HuH-7.5 (cell line): Measurements from ENCODE around the gene FOXN4.
A peak's percentile ranks its signal among the peaks of the same experiment; 100 is the strongest.
"Not testable (repeated sequence)": the region's sequence is repeated elsewhere in the genome, so short reads cannot be mapped to it uniquely, and the experiment has no call there.

ENCODE experiments used
- DNase-seq: peaks from one replicate; pipeline ENCODE4 v3.0.0; 2011; ENCODE audit warnings: low spot score

FOXN4 gene, protein sequence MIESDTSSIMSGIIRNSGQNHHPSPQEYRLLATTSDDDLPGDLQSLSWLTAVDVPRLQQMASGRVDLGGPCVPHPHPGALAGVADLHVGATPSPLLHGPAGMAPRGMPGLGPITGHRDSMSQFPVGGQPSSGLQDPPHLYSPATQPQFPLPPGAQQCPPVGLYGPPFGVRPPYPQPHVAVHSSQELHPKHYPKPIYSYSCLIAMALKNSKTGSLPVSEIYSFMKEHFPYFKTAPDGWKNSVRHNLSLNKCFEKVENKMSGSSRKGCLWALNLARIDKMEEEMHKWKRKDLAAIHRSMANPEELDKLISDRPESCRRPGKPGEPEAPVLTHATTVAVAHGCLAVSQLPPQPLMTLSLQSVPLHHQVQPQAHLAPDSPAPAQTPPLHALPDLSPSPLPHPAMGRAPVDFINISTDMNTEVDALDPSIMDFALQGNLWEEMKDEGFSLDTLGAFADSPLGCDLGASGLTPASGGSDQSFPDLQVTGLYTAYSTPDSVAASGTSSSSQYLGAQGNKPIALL

DNA sequence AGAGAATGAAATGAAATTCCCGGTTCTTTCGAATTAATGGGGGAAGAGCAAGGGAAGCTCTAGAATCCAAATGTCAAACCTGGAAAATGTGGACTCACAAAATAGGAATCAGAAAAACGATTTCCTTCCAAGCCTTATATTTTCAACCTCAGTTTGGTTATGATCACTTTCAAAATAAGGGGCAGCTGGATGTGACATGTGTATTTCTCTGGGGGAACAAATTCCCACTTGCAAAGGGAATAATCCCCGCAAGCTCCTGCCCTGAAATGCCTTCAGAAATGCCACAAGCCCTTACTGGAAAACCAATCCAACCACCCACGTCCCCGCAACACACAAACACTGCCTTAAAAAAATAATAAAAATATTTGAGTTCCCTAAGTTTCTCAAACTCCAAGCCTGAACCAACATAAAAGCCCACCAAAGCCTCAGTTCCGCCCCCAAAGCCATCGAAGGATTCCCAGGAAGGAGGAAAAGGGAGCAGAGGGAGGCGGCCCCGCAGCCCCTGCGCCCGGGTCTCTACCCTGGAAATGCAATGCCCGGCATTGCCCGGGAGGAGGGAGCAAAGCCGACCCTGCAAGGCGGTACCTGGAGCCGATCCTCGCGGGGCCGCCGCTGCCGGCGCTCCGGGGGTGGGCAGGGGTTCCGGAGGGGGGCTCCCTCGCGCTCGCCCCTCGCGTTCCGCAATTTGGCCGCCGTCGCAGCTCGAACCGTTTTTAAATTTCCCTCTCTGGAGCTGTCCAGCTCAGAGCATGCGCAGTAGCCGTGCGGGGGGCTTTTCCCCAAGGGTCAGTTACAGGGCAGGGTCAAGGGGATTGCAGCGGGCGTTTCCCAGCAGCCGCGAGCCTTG, at the start of gene FOXN4:
TSS of gene FOXN4 (minus strand) at position 751 of the 847 bp plus-strand sequence. CDS start 963 bp downstream, outside the sequence.
- DNase-seq = no peak

DNA sequence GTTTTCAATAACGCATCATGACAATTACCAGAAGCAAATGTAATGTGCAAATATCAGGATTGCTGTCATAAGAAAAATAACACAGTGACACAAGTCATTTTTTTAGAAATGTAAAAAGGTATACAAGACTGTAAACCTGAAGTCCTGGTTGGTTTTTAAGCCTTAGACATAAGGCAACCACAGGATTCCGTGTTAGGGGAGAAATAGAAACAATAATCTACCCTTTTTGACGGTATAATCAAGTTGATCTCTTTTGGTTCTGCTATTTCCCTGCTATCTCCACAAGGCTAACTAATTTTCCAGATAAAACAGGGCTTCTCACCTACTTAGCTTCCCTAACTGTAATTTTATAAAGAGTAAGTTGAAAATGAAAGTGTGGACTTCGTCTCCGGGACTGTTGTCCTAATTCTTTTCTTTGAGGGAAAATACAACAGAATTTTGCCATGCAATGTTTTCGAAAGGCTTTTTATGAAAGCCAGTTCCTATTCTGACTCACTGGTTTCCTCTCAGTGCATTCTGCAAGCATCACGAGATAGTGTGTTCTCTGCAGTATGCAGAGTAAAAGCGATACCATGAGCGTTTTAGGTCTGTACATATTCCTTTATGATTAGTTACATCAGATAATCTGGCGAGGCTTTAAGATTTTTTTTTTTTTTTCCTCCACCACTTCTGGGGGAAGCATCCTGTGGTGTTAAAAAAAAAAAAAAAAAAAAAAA, 49.2 kb upstream of the FOXN4 start:
- no peak for DNase-seq

DNA sequence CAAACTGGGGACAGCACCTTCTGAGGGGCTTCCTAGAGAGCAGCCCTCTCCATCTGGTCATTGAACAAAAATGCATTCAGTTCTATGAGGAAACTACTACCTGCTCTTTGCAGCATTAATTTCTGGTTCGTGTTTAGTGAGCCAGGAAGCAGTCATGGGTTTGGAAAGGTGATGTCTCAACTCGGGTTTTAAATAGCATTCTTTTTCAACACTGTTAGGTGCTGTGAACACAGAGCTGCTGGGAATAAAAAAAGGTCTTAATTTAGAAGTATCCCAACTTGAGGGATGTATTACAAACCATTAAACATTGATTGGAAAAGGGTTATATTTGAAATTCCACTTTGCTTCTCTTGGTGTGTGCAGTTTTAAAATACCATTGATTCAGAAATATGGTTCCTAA, 47.9 kb upstream of the FOXN4 start:
- DNase-seq = no peak

DNA sequence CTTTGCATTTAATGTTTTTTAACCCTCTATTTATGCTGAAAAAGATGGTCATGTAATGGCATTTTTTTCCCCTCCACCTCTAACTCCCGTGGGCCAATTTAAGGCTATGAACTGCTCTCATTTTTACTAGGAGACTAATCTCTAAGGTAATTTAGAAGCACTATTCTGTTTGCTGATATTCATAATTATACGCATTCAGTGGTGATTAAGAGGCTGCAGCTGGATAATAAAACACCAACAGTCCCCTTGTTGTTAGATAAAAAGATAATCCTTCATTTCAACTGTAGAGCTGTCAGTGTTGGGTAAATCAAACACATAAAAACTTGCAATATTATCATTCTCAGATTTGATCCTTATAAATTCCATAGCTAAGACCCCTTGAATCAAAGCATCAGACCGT, 47.5 kb upstream of the FOXN4 start:
- no peak for DNase-seq

DNA sequence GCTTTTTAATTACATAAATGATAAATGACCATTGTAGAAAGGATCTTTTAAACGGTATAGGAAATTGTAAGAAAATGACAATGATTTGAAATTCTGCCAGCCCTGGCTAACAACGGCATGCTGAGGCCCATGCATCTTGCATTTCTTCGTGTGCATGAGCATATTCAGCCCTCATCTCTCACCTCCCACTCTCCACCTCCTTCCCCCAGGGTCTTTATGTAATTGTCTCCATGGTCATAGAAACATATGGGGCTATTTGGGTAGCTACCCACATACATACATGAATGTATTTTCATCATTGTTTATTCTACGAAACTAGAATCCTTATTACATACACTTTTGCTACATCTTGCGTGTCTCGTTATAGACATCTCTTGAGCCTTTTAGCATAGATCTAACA, 43.1 kb upstream of the FOXN4 start:
- DNase-seq = no peak

DNA sequence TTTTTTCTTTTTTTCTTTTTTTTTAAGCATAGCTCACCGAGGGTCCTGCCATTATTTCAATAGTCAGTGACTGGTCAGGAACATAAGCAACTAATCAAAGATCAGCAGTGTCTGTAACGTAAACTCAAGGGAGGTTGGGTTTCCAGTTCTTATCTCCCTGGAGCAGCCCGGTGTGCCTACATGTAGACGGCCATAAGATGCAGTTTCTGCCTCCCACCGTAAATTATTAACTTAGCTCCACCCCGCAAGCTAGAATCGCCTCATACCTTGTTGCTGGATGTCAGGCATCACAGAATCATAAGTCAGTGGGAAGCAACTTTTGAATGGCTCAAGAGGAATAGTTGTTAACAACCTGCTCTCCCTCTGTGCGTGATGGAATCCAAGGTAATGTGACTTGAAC, 38.5 kb upstream of the FOXN4 start, which contains the start of gene MYO1H:
TSS of gene MYO1H (plus strand) at position 312 of the 400 bp plus-strand sequence. CDS start at position 373, 61 bp downstream.
- no peak for DNase-seq

DNA sequence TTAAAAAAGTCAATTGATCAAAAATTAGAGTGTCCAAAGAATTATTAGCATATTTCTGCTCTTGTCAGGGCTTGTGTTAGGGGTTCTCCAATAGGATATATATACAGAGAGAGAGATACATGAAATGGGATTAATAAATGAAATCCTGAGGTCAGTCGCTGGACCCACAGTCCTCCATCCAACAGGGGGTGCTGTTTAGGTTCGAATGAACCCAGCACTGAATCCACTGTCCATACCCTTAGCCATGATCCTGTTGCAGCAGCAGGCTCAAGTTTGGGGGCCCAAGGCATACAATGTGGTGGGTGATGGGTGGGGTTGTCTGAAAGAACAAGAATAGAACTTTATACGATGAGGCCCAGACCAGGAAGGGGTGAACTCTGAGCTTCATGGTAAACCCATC, 37.8 kb upstream of the FOXN4 start:
- no peak for DNase-seq

DNA sequence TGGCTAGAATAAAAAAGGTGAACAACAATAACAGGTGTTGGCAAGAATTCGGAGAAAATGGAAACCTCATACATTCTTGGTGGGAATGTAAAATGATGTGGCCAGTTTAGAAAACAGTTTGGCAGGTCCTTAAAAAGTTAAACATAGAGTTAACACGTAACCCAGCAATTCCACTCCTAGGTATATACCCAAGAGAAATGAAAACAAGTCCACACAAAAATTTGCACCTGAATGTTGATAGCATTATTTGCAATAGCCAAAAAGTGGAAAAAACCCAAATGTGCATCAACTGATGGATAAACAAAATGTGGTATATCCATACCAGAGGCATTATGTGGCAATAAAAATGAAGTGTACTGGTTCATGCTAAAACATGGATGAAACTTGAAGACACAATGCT, 36.3 kb upstream of the FOXN4 start:
- no peak for DNase-seq

DNA sequence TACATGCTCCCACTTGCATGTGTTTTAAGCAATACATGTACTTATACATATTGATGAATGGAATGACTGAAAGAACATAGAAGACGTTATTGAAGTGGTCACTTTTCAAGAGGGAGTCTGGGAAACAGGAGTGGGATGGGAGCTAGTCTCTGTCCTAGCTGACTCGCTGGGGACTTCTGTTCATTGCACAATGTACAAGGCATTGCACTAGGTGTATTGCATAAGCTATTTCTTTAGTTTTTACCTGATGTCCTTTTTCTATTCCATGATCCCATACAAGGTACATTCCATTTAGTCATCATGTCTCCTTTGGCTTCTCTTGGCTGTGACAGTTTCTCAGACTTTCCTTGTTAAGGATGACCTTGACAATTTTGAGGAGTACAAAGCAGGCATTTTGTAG, 34.6 kb upstream of the FOXN4 start:
- DNase-seq = no peak

DNA sequence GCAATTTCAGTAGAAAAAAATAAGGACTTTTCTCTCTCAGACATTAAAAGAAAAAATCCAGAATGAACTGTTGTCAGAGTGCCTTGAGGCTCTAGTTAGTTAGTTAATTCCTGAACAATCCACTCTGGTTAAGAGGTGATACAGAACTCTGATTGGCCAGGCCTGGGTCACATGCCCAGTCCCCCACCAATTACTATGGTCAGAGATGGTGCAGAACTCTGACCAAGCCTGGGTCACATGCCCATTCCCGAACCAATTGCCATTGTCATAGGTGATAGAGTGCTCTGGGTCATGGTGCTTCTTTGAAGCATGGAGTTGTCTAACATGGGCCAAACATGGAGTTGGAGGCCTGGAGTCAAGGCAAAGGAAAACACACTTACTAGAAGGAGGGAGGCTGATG, 27.5 kb upstream of the FOXN4 start:
- DNase-seq = no peak

DNA sequence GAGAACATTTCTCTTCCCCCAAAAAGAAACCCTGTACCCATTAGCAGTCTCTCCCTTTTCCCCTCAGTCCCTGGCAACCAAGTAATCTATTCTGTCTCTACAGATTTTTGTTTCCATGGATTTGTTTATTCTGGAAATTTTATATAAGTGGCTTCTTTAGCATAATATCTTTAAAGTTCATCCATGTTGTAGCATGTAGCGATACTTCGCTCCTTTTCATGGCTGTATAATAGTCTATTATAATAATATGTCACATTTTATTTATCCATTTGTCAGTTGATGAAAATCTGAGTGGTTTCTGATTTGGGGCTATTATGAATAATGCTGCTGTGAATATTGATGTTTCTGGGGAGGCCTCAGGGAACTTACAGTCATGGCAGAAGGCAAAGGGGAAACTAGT, 25.8 kb upstream of the FOXN4 start:
- no peak for DNase-seq

DNA sequence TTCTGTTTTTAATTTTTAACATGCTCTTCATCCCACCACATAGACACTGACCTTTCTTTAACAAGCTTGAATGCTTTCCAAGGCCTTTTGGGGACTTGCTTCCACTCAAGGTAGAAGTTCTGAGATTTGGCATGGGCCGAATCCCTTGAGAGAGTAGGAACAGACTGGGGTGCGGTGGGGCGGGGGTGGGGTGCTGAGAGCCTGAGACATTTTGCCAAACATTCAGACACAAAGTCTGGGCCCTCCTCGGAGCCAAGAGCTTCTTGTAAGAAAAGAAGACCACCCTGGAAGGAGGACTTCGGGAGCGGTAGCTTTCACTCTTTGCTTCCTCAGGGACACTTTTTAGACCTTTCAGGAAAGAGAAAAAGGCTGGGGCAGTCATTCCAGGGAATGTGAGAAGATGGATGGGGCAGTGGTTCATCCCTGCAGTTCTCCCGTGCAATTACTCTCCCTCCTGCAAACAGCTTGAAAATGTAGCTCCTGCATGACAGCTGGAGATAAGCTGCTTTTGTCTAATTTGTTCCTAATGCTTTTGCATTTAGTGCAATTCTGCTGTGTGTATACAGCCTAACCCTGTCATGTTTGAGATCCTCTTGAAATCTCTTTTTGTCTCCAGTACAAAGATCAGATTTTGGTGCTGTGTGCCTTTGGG, 22.3 kb upstream of the FOXN4 start:
- DNase-seq = no peak

DNA sequence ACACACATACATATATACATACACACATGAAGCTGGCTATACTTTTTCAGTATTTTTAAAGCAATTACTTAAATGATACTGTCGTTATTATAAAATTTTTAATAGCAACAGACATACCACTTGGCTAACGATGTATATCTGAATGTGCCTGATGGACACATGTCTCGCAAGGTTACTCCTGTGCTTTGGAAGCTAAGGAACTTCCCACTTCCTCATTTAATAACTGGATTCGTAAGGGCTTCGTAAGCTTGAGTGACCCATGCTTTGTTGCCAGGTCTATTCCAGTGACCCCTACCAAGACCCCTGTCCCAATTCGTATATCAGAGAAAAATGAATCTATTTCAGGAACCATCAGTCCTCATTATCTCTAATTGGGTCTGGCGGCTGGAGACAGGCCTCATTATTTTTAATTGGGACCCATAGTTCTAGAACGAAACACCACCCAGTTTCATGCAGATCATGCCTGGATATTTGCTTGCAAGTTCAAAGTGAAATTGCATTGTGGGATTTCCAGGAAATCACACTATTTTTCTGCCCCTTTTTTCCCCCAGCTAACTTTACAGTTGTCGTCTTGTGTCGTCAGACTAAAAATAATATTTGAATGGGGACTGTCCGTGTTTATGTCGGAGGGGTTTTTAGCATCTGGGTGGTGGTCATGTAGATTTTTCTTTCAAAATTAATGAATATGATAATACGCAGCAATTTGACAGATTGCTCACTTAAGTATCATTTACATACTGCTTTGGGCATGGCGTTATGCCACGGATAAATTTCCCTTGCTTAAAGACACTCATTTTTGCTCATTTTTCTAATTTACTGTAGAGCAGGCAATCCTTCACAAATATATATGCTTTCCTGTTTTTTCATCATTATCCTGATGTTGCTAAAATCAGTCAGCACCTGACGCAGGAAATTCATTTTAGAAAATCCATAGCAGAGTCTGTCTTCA, 21.5 kb upstream of the FOXN4 start:
- no peak for DNase-seq

DNA sequence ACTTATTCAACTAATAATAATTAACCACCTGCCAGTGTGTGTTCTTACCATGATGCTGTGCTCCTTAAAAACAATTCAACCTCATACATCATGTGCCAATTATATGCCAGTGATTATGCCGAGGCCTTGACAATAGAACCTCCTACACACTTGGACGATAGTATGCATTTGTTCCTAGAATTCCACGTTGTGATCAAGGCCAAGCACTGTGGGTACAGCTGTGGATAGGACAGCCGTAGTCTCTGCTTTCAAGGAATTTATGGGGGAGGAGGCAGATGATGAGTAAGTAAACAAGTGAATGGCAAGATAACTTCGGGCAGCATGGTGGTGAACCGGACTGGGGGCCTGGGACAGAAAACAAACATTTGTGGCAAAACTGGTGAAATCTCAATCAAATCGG, 20.6 kb upstream of the FOXN4 start:
- DNase-seq = no peak

DNA sequence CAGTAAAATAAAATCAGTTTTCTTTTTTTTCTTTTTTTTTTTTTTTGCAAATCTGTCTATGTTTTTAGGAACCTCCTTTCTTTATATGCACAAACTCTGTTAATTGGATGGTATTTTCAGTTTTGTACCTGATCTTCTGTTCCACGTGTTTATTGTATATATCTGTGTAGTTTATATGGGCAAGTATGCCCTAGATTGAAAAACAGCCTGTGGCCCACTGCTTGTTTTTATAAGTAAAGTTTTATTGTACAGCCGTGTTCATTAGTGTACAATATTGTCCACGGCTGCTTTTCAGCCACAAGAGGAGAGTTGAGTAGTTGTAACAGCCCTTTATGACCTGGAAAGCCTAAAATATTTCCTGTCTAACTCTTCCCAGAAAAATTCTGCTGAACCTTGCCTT, 19.9 kb upstream of the FOXN4 start:
- DNase-seq = no peak

DNA sequence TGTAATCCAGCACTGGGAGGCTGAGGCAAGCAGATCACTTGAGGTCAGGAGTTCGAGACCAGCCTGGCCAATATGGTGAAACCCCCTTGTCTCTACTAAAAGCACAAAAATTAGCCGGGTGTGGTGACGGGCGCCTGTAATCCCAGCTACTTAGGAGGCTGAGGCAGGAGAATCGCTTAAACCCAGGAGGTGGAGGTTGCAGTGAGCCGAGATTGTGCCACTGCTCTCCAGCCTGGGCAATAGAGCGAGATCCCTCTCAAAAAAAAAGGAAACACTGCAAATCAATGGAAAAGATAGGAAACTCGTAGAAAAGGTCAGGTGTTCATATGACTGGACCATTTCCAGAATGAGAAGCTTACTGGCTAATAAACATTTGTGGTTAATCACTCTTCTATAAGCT, 12.2 kb upstream of the FOXN4 start:
- not testable (repeated sequence) for DNase-seq

DNA sequence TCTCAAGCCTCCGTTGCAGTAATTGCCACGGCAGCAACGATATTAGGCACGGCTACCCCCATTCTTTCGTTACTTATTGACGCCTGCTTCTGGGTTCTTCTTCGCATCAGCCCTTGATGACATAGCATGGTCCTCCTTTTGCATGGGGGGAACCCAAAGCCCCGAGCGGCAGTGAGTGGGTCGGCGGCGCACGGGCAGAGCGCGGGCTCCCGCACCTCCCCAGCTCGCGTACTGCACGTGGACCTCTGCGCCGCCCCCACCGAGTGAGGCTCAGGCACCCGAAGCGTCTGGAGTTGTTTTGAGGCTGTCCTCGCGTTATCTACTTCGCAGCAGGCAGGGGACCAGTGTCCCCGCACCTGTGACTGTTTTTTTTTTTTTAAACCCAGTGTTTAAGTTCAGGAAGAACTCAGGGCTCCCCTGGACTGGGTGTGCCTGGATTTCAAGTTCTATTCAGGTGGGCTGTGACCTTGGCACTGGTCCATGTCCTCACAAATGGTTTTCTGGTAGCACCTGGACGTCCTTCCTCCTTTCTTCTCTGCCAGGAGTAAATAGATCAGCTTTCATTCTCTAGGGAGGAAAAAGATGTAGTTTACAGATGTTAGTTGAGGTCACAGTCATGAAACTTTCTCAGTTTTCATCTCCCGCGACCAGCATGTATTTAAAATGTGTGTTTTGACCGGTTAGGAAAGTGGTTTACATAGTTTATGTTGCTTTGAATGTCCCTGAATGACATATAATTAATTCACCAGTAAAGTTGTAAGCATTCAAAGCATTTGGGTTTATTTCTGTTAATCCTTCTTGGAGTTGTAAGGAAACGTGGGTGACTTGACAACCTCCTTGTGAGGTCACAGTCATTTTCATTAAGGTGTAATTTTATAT, 1.4 kb upstream of the FOXN4 start:
- DNase-seq = no peak

DNA sequence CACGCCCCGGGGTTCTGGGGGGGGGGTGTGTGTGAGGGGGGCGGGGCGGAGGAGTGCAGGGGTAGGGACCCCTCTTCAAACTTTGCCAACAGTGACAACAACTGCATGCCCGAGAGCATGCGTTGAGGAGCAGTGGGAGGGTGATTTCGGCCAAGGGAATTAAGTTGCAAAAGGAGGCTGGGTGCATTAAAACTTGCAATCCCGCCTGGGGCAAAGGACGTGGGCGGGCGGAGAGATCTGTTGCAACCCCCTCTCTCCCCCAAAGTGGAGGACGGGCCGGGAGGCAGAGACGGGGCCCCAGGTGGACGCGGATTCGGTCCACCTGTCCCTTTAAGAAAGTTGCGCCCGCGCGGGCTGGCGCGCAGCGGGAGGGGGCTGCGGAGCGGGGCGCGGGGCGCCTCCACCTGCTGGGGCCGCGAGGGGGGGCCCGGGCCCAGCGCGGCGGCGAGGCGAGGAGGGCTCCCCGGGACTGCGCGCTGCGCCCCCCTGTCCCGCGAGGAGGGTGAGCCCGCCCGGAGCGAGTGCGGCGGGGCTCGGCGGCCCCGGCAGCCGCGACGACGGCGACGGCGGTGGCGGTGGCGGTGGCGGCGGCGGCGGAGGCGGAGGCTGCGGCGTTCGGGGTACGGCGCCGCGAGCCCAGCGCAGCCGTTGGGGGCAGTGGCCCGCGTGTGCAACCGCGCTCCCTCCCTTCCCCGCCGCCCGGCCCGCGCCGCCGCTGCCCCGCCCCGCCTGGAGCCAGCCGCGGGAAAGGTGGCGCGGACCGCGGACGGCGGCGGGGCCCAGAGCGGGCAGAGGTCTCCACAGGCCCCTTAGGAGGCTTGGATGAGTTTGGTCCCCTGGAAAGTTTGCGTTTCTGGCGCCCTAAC, 530 bp upstream of the FOXN4 start:
- DNase-seq = no peak

DNA sequence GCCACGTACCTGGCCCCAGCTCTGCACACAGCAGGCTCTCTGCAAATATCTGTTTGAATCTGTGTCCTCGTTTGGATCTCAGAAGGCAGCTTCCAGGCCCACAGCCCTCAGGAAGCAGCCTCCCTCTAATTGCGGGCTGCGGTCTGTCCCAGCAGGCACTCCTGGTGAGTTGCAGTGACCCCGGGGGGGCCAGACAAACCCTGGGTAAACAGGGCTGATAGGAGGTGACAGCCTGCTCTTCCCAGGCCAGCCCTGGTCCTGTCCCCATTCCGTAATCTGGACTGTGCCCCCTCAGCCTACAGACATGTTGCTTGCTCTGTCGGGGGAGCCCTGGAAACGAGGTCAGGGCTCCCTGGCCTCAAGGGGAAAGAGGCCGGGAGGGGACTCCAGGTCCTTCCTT, 2.0 kb downstream of the FOXN4 start:
- peak; percentile 70 for DNase-seq
